Erythroblast (primary cell): Measurements from ENCODE around the gene SF3B4.

ENCODE experiments used
- GATA1 ChIP-seq: IDR thresholded peaks from 2 replicates; pipeline ENCODE4 v1.6.1; 2011; ENCODE audit warnings: low read depth, mild to moderate bottlenecking, control low read depth, low read length, moderate library complexity
- POLR2A ChIP-seq: IDR thresholded peaks from 2 replicates; pipeline ENCODE4 v1.6.1; 2011; ENCODE audit warnings: mild to moderate bottlenecking, low read length

DNA sequence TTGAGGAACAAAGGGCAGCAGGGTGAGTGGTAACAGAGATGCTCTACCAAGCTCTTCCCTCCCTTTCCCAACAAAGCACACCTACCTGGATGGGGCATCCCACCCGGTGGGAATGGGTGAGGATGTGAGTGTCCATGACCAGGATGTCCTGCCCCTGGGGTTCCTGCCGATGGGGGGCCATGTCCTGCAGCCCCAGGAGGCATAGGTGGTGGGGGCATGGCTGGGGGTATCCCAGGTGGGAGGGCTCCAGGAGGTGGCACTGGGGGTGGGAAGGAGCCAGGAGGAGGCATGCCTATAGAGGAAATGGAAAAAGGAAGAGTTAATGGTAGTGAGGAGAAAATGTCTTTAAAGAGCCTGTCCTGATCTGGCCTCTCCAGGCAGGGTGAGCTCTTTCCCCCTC, 1.9 kb downstream of the SF3B4 start:
- TF ChIP-seq POLR2A: no peak
- TF ChIP-seq GATA1: no peak
